Fibroblast of villous mesenchyme (primary cell): ENCODE data around the gene DPAGT1. TPM values are rescaled to one million over a fixed set of nuclear protein-coding genes. Genes with fewer than 3 reads are reported as not detected.

Experiments used
- DNase-seq: peaks from one replicate; pipeline ENCODE4 v3.0.0-alpha.2; 2010; ENCODE audit warnings: low read depth
- H3K4me3 ChIP-seq: 2 replicates; pipeline ENCODE4 v1.5.1; 2011; ENCODE audit warnings: low read depth, mild to moderate bottlenecking, low read length
- total RNA-seq: library from RNA; depleted of rRNA; stranded (reverse); fragments of >200 nt; gene quantifications from 2 replicates; pipeline ENCODE4 v1.2.3, GENCODE V29; 2012
- TF ChIP-seq, protein P1 (sequence below): IDR thresholded peaks from 2 replicates; pipeline ENCODE4 v1.5.1; 2012; ENCODE audit warnings: low read depth, mild to moderate bottlenecking, low read length; ENCODE audit not compliant: insufficient read depth

The DPAGT1 gene
- total RNA-seq, 1 donor, result 29.4 TPM

DNA sequence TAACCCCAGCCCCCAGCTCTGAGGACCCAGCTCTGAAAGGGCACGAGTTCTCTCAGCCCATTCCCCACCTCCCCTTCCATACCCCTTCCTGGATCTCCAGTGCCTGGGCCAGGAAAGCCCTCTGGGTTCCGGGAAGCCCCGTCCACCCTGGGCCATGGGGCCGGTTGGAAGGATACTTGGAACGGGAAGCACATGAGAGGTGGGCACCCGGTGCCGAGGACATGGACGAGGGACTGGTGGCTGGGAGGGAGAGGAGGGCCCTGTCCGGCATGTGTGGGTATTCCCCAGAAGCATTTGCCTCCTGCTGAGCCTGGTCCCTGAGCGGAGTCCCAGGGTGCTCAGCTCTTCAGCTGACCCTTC lies 14.6 kb upstream of the DPAGT1 start:
- no peak for DNase-seq
- no peak overlapping the region for H3K4me3 ChIP-seq
- TF ChIP-seq, protein P1, sequence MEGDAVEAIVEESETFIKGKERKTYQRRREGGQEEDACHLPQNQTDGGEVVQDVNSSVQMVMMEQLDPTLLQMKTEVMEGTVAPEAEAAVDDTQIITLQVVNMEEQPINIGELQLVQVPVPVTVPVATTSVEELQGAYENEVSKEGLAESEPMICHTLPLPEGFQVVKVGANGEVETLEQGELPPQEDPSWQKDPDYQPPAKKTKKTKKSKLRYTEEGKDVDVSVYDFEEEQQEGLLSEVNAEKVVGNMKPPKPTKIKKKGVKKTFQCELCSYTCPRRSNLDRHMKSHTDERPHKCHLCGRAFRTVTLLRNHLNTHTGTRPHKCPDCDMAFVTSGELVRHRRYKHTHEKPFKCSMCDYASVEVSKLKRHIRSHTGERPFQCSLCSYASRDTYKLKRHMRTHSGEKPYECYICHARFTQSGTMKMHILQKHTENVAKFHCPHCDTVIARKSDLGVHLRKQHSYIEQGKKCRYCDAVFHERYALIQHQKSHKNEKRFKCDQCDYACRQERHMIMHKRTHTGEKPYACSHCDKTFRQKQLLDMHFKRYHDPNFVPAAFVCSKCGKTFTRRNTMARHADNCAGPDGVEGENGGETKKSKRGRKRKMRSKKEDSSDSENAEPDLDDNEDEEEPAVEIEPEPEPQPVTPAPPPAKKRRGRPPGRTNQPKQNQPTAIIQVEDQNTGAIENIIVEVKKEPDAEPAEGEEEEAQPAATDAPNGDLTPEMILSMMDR, result no peak

DNA sequence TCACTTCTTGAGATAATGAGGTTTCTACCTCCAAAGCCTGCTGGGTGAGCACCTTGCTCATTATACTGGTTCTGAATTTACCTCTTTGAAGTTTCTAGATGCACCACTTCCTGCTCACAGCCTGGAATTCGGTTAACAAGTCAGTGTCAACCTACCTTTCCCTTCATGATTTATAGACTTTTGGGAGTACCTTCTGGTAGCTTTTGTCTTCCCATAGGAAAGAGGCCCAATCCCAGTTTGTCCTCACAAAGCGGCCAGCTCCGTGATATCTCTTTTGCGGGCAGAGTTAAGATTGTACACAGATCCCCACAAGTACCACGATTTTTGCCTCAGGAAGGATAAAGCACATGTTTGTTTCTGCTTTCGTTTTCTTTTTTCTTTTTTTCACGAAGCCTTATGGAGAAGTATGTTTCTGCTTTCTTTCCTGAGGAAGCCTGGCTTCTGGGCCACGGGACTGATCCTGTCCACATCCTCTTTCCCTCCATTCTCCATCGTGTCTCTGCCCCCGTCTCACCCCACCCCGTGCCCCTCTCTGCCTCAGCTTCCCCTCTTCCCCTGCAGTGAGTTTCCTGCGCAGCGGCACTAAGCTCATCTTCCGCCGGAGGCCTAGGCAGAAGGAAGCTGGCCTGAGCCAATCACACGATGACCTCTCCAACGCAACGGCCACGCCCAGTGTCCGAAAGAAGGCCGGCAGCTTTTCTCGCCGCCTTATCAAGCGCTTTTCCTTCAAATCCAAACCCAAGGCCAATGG lies 14.0 kb upstream of the DPAGT1 start:
- peak; percentile 41 for DNase-seq
- TF ChIP-seq, protein P1, result no peak
- H3K4me3 ChIP-seq, result no peak overlapping the region

DNA sequence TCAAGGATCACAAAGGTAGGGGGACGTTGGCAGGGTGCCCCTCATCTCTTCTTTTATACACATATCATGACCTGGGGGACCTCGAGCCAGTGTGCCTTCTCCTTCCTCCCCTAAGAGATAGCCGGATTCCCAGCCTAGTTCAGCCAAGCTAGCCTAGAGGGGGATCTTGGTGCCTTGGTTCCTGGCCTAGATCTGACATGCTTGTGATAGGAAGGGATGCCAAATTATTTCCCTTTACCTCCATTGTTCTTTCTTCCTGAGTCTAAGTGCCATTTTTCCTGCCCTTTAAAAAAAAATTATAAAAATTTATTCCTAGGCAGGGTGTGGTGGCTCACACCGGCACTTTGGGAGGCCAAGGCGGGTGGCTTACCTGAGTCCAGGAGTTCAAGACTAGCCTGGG lies 12.7 kb upstream of the DPAGT1 start:
- H3K4me3 ChIP-seq, result no peak overlapping the region
- DNase-seq, result no peak
- TF ChIP-seq, protein P1, result no peak

DNA sequence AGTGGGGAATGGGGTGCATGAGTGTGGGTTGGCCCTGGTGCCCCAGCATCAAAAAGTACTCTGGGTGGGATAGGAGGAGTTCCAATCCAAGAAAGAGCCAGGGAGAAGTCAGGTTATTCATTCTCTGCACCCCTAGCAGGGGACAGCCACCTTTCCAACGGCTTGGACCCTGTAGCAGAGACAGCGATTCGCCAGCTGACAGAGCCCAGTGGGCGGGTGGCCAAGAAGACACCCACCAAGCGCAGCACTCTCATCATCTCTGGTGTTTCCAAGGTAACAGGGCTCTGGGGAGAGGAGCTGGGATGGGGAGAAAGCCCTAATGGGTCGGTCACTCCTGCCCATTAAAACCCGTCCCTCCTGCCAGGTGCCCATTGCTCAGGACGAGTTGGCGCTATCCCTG lies 12.1 kb upstream of the DPAGT1 start:
- TF ChIP-seq, protein P1, result no peak
- H3K4me3 ChIP-seq, result no peak overlapping the region
- DNase-seq, result no peak

DNA sequence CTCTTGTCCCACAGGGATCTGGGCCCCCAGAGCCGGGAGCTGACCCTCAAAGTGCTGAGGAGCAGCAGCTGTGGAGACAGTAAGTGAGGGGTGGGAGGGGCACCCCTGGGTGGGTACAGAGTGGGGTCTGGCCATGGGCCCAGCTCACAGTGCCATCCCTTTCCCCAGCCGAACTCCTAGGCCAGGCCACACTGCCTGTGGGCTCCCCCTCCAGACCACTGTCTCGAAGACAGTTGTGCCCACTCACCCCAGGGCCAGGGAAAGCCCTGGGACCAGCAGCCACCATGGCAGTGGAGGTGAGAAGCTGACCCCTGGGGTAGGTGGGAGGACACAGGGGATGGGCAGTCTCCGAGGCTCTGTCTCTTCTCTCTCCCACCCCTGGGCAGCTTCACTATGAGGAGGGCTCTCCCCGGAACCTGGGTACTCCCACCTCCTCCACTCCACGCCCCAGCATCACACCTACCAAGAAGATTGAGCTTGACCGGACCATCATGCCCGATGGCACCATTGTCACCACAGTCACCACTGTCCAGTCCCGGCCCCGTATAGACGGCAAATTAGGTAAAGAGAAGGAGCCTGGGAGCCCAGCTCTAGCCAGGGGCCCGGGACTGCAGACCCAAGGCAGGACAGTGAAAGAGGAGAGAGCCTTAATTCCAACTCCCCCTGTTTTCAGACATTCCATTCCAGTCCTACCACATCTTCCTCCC lies 10.8 kb upstream of the DPAGT1 start:
- H3K4me3 ChIP-seq, result no peak overlapping the region
- no peak for DNase-seq
- TF ChIP-seq, protein P1, result no peak

DNA sequence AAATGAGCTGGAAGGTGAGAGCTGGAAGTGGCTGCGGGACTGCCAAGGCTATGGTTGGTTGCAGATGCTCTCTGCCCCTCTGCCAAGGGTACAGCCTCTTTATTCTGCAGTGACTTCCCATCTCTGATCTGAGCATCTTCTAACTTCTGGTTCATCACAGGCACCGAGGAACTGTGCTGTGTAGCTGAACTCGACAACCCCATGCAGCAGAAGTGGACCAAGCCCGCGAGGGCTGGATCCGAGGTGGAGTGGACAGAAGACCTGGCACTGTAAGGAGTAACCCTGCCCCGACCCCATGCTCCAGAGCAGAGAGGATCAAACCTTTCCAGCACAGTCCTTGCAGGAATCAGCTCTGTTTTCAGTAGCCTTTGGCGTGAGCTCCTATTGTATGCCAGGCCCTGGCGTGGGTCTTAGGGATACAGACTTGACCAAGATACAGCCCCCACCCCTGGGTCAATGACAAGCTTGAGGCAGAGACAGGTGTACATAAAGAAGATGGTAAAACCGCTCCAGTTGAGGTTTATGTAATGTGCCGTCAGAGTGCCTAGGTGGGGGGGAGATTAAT lies 9.8 kb upstream of the DPAGT1 start:
- TF ChIP-seq, protein P1, result no peak
- no peak overlapping the region for H3K4me3 ChIP-seq
- DNase-seq, result no peak
